WTC11 (cell line): ENCODE measurements around the gene TRIB2. TPM values are rescaled to one million over a fixed set of nuclear protein-coding genes. Genes with fewer than 3 reads are reported as not detected.
A peak's percentile ranks its signal among the peaks of the same experiment; 100 is the strongest.

Experiments
- ATAC-seq: fragments of 200-7000 bp; cut with Tn5 transposase; 2 replicates; pipeline ENCODE4 v1.10.0; 2021; ENCODE audit warnings: mild to moderate bottlenecking, moderate library complexity
- CTCF ChIA-PET: fragments of 300-600 bp; sonication (Branson Sonifier 250); formaldehyde crosslinking; loops from one replicate; lab custom pipeline; 2021; ENCODE audit warnings: antibody characterized with exemption; lab: Charles Lee
- POLR2A ChIA-PET: fragments of 350-600 bp; sonication (Branson Sonifier 250); formaldehyde crosslinking; loops from one replicate; lab custom pipeline; 2021; ENCODE audit warnings: antibody characterized with exemption; lab: Charles Lee
- DNase-seq: peaks from one replicate; pipeline ENCODE4 v3.0.0; 2021; ENCODE audit warnings: low spot score
- H3K27ac Mint-ChIP-seq: 2 replicates; pipeline ENCODE4 v1.8.0; 2021; ENCODE audit warnings: mixed read lengths
- H3K27me3 Mint-ChIP-seq: 2 replicates; pipeline ENCODE4 v1.8.0; 2021; ENCODE audit warnings: low read depth, mild to moderate bottlenecking, moderate library complexity, mixed read lengths
- H3K36me3 Mint-ChIP-seq: 2 replicates; pipeline ENCODE4 v1.8.0; 2021; ENCODE audit warnings: mixed read lengths
- H3K4me1 Mint-ChIP-seq: 2 replicates; pipeline ENCODE4 v1.8.0; 2022; ENCODE audit warnings: mixed read lengths
- H3K4me3 Mint-ChIP-seq: 2 replicates; pipeline ENCODE4 v1.8.0; 2021; ENCODE audit warnings: mild to moderate bottlenecking, moderate library complexity, mixed read lengths
- H3K9me3 Mint-ChIP-seq: 2 replicates; pipeline ENCODE4 v1.8.0; 2021; ENCODE audit warnings: mixed read lengths
- CREB1 ChIP-seq: sonication (generic); formaldehyde crosslinking; IDR thresholded peaks from 2 replicates; pipeline ENCODE4 v1.8.0; 2023; ENCODE audit warnings: mild to moderate bottlenecking, missing genetic modification reagents
- GTF2I ChIP-seq: fragments of 250-450 bp; sonication (Bioruptor Pico); conservative IDR thresholded peaks from 2 replicates; pipeline ENCODE4 v1.4.0; 2021; ENCODE audit warnings: mild to moderate bottlenecking
- IRF2 ChIP-seq: sonication (generic); formaldehyde crosslinking; IDR thresholded peaks from 2 replicates; pipeline ENCODE4 v1.8.0; 2022; ENCODE audit warnings: low read depth, missing genetic modification reagents, borderline replicate concordance
- NR2C2 ChIP-seq: sonication (generic); formaldehyde crosslinking; IDR thresholded peaks from 2 replicates; pipeline ENCODE4 v1.8.0; 2022; ENCODE audit warnings: mild to moderate bottlenecking, missing genetic modification reagents
- NR3C1 ChIP-seq: sonication (generic); formaldehyde crosslinking; conservative IDR thresholded peaks from 2 replicates; pipeline ENCODE4 v1.8.1; 2023; ENCODE audit warnings: low read depth, mild to moderate bottlenecking, missing genetic modification reagents
- RELA ChIP-seq: sonication (generic); formaldehyde crosslinking; IDR thresholded peaks from 2 replicates; pipeline ENCODE4 v1.8.1; 2022; ENCODE audit warnings: missing genetic modification reagents, mild to moderate bottlenecking, borderline replicate concordance
- SMAD3 ChIP-seq: sonication (generic); formaldehyde crosslinking; IDR thresholded peaks from 2 replicates; pipeline ENCODE4 v1.8.0; 2022; ENCODE audit warnings: missing genetic modification reagents, mild to moderate bottlenecking, borderline replicate concordance
- TEAD4 ChIP-seq: sonication (generic); formaldehyde crosslinking; IDR thresholded peaks from 2 replicates; pipeline ENCODE4 v1.8.0; 2022; ENCODE audit warnings: mild to moderate bottlenecking, missing genetic modification reagents
- ZBTB21 ChIP-seq: sonication (generic); formaldehyde crosslinking; IDR thresholded peaks from 2 replicates; pipeline ENCODE4 v1.8.1; 2023; ENCODE audit warnings: mild to moderate bottlenecking, missing genetic modification reagents, borderline replicate concordance
- total RNA-seq: library from RNA; stranded (reverse); gene quantifications from 3 replicates; pipeline ENCODE4 v1.2.3, GENCODE V29; 2021
- TF ChIP-seq, protein P1 (sequence below): sonication (generic); formaldehyde crosslinking; IDR thresholded peaks from 2 replicates; pipeline ENCODE4 v1.8.0; 2022; ENCODE audit warnings: mild to moderate bottlenecking, missing genetic modification reagents
- TF ChIP-seq, protein P2 (sequence below): sonication (generic); formaldehyde crosslinking; IDR thresholded peaks from 2 replicates; pipeline ENCODE4 v1.8.1; 2022; ENCODE audit warnings: low read depth, mild to moderate bottlenecking, moderate library complexity, missing genetic modification reagents, borderline replicate concordance
- TF ChIP-seq, protein P3 (sequence below): sonication (generic); formaldehyde crosslinking; IDR thresholded peaks from 2 replicates; pipeline ENCODE4 v1.8.1; 2023; ENCODE audit warnings: mild to moderate bottlenecking, missing genetic modification reagents
- TF ChIP-seq, protein P4 (sequence below): sonication (generic); formaldehyde crosslinking; conservative IDR thresholded peaks from 2 replicates; pipeline ENCODE4 v1.8.1; 2022; ENCODE audit warnings: mild to moderate bottlenecking, missing genetic modification reagents
- TF ChIP-seq, protein P5 (sequence below): fragments of 250-450 bp; sonication (Bioruptor Pico); IDR thresholded peaks from 2 replicates; pipeline ENCODE4 v1.9.0; 2021; ENCODE audit warnings: mild to moderate bottlenecking
- TF ChIP-seq, protein P6 (sequence below): sonication (generic); formaldehyde crosslinking; IDR thresholded peaks from 2 replicates; pipeline ENCODE4 v1.8.0; 2023; ENCODE audit warnings: missing genetic modification reagents
- TF ChIP-seq, protein P7 (sequence below): fragments of 250-450 bp; sonication (Bioruptor Pico); IDR thresholded peaks from 2 replicates; pipeline ENCODE4 v1.9.0; 2021; ENCODE audit warnings: mild to moderate bottlenecking, borderline replicate concordance

TRIB2 gene
- total RNA-seq, 1 experiment from 2014 or later: 89.3 TPM

DNA sequence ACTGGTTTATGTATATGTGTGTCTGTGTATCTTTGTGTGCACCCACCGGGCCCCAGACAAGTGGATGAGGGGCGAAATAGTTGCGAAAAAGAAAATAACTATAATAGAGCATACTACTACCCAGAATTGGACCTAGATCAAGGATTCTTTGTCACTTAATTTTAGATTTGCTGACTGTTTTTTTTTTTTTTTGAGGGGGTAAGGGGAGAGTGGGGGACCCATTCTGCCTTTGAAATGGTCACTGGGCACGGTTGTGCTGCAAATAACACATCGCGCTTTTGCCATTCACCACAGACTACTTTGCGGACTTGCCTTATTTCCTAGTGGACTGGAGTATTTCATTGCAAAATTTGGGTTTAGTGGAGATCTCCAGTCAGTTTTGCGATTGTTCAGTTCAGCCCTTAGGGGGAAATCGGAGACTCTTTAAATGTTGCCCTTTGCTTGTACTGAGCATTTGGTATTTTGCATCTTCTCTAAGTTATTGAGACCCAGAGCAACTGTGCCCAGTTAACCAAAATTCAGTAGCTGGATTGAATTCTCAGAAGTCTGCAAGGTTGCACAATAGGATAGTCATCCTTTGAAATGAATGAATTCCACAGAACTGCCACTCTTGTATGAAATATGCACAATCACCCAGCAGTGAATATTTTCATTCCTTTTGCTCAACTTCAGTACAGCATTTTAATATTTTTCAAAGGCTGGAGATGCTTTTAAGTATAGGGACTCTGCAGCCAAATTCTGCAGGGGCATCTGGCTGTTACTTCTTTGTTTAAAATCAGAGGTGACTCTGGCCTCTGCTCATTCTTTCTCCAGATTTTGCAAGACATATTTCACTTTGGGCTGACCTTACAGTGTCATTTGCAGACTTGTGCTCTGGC lies 2.9 kb downstream of the TRIB2 start:
- DNase-seq (no peak), ATAC-seq (no peak)
- H3K36me3 Mint-ChIP-seq: peaks cover 26% of the 10 kb centered on the region
- peak overlapping the region; percentile 69; the same call in 1 of the 2 replicates for H3K27ac Mint-ChIP-seq
- H3K4me1 Mint-ChIP-seq: peaks cover 57% of the 10 kb centered on the region
- ChIA-PET CTCF (no interaction called here), POLR2A (no interaction called here)
- TF ChIP-seq NR2C2 (CRISPR knock-in tag) (no peak), IRF2 (CRISPR knock-in tag) (no peak), CREB1 (CRISPR knock-in tag) (no peak), GTF2I (no peak), RELA (no peak)
- TF ChIP-seq, protein P1, sequence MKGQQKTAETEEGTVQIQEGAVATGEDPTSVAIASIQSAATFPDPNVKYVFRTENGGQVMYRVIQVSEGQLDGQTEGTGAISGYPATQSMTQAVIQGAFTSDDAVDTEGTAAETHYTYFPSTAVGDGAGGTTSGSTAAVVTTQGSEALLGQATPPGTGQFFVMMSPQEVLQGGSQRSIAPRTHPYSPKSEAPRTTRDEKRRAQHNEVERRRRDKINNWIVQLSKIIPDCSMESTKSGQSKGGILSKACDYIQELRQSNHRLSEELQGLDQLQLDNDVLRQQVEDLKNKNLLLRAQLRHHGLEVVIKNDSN (CRISPR knock-in tag): no peak
- TF ChIP-seq, protein P2, sequence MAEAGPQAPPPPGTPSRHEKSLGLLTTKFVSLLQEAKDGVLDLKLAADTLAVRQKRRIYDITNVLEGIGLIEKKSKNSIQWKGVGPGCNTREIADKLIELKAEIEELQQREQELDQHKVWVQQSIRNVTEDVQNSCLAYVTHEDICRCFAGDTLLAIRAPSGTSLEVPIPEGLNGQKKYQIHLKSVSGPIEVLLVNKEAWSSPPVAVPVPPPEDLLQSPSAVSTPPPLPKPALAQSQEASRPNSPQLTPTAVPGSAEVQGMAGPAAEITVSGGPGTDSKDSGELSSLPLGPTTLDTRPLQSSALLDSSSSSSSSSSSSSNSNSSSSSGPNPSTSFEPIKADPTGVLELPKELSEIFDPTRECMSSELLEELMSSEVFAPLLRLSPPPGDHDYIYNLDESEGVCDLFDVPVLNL (CRISPR knock-in tag): no peak
- TF ChIP-seq, protein P3, sequence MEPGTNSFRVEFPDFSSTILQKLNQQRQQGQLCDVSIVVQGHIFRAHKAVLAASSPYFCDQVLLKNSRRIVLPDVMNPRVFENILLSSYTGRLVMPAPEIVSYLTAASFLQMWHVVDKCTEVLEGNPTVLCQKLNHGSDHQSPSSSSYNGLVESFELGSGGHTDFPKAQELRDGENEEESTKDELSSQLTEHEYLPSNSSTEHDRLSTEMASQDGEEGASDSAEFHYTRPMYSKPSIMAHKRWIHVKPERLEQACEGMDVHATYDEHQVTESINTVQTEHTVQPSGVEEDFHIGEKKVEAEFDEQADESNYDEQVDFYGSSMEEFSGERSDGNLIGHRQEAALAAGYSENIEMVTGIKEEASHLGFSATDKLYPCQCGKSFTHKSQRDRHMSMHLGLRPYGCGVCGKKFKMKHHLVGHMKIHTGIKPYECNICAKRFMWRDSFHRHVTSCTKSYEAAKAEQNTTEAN (CRISPR knock-in tag): no peak
- H3K9me3 Mint-ChIP-seq: no peaks in the 10 kb centered on the region
- H3K4me3 Mint-ChIP-seq: peak overlapping the region; percentile 98
- peaks cover 5% of the 10 kb centered on the region; the same call in 1 of the 2 replicates for H3K27me3 Mint-ChIP-seq

DNA sequence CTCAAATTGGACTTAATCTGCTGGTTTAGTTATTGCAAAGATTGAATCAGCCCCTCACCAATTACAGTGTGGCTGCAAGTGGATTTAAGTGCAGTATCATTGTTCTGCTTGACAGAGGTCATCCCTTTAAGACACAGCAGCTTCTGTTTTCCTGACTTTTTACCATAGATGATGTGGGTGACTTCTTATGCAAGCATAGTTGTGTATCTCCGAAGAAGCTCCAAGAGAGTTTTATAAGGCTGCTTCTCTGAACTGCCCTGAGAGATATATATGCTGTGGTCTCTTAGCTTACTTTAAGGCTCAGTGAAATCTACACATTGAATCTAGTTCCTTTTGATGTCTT lies 3.5 kb downstream of the TRIB2 start:
- POLR2A ChIA-PET: no interaction called here
- TF ChIP-seq NR3C1 (no peak), NR2C2 (CRISPR knock-in tag) (no peak), SMAD3 (CRISPR knock-in tag) (no peak), TEAD4 (CRISPR knock-in tag) (no peak), ZBTB21 (CRISPR knock-in tag) (no peak), RELA (no peak)
- TF ChIP-seq, protein P1 (CRISPR knock-in tag): no peak
- TF ChIP-seq, protein P4, sequence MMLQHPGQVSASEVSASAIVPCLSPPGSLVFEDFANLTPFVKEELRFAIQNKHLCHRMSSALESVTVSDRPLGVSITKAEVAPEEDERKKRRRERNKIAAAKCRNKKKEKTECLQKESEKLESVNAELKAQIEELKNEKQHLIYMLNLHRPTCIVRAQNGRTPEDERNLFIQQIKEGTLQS (CRISPR knock-in tag): no peak
- TF ChIP-seq, protein P5, sequence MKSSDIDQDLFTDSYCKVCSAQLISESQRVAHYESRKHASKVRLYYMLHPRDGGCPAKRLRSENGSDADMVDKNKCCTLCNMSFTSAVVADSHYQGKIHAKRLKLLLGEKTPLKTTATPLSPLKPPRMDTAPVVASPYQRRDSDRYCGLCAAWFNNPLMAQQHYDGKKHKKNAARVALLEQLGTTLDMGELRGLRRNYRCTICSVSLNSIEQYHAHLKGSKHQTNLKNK (CRISPR knock-in tag): no peak
- TF ChIP-seq, protein P6, sequence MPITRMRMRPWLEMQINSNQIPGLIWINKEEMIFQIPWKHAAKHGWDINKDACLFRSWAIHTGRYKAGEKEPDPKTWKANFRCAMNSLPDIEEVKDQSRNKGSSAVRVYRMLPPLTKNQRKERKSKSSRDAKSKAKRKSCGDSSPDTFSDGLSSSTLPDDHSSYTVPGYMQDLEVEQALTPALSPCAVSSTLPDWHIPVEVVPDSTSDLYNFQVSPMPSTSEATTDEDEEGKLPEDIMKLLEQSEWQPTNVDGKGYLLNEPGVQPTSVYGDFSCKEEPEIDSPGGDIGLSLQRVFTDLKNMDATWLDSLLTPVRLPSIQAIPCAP (CRISPR knock-in tag): no peak
- TF ChIP-seq, protein P7, sequence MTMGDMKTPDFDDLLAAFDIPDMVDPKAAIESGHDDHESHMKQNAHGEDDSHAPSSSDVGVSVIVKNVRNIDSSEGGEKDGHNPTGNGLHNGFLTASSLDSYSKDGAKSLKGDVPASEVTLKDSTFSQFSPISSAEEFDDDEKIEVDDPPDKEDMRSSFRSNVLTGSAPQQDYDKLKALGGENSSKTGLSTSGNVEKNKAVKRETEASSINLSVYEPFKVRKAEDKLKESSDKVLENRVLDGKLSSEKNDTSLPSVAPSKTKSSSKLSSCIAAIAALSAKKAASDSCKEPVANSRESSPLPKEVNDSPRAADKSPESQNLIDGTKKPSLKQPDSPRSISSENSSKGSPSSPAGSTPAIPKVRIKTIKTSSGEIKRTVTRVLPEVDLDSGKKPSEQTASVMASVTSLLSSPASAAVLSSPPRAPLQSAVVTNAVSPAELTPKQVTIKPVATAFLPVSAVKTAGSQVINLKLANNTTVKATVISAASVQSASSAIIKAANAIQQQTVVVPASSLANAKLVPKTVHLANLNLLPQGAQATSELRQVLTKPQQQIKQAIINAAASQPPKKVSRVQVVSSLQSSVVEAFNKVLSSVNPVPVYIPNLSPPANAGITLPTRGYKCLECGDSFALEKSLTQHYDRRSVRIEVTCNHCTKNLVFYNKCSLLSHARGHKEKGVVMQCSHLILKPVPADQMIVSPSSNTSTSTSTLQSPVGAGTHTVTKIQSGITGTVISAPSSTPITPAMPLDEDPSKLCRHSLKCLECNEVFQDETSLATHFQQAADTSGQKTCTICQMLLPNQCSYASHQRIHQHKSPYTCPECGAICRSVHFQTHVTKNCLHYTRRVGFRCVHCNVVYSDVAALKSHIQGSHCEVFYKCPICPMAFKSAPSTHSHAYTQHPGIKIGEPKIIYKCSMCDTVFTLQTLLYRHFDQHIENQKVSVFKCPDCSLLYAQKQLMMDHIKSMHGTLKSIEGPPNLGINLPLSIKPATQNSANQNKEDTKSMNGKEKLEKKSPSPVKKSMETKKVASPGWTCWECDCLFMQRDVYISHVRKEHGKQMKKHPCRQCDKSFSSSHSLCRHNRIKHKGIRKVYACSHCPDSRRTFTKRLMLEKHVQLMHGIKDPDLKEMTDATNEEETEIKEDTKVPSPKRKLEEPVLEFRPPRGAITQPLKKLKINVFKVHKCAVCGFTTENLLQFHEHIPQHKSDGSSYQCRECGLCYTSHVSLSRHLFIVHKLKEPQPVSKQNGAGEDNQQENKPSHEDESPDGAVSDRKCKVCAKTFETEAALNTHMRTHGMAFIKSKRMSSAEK: no peak
- TF ChIP-seq, all 79 proteins: peak for 0
- Mint-ChIP-seq H3K4me1 (peaks cover 51% of the 10 kb centered on the region), H3K4me3 (peak overlapping the region; percentile 98), H3K27ac (no peak overlapping the region), H3K27me3 (peaks cover 5% of the 10 kb centered on the region; the same call in 1 of the 2 replicates), H3K36me3 (peaks cover 32% of the 10 kb centered on the region), H3K9me3 (no peaks in the 10 kb centered on the region)
- ATAC-seq (no peak), DNase-seq (no peak)
- CTCF ChIA-PET: no interaction called here
